ENCODE data around the gene ZNF460.
A peak's percentile ranks its signal among the peaks of the same experiment; 100 is the strongest.

The ZNF460 gene

DNA sequence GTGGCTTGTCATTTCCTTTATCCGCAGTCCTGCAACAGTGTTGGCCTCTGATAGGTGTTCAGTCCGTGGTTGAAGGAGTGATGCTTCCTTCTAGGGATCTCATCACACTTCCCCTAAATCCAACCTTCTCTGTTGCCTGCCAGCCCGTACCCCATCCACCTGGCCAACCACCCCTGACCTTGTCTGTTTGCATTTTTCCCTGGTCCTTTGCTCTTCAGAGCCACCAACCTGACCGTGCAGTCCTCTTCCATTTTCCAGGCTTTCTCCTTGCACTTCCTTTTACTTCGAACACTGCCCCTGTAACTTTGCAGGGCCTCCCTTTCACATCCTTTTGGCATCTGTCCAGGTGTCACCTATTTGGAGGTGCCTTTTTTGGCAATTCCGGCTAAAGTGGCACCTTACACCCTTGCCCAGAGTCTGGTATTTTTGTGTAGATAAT is 696 bp downstream of the ZNF460 start:
- peak; percentile 8 for DNase-seq

DNA sequence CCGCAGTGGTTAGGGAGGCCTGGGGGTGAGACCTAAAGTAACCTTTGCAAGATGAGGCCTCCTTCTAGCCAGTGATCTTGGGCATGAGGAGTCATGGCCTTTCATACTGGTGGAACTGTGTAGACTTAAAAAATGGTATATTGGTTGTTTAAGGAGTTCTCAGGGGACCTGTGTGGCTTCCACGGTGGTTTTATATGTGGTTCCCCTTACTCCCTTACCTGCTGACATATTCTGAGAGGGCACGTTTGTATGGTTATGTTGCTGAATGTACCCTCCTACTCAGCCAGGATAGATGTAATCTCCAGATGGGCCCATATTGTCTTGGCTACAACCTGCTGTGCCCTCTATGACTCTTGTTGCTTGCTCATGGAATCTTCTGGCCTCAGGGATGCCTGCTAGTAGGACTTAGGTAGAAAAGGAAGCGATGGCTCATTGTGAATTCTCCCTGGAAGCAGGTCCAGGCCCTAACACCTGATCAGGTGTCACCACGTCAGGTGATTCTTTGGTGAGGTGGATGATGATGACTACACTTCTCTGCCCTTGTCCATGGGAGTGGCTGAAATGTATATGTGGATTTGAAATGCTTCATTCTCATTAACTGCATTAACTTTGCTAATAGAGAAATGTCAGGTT is 1.8 kb downstream of the ZNF460 start:
- no peak for DNase-seq

DNA sequence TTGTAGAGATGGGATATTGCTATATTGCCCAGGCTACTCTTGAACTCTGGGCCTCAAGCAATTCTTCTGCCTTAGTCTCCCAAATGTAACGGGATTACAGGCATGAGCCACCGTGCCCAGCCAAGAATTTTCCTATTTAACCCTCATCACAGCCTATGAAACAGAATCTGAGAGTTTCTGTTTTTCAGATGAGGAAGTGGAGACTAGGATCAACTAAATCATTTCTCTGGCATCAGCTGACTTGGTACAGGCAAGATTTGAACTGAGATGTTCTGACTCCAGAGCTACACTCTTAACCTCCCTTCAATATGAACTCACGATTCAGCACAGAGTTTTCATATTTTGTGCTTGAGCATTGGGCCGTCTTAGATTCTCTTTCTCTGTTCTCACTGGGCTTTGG is 8.1 kb downstream of the ZNF460 start:
- DNase-seq: no peak

DNA sequence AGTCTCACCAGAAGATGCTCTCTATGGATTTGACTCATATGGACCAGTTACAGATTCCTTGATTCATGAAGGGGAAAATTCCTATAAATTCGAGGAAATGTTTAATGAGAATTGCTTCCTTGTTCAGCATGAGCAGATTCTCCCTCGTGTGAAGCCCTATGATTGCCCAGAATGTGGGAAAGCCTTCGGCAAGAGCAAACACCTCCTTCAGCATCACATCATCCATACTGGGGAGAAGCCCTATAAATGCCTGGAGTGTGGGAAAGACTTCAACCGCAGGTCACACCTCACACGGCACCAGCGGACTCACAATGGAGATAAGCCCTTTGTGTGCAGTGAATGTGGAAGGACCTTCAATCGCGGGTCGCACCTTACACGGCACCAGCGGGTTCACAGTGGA is 10.7 kb downstream of the ZNF460 start:
- DNase-seq: no peak

DNA sequence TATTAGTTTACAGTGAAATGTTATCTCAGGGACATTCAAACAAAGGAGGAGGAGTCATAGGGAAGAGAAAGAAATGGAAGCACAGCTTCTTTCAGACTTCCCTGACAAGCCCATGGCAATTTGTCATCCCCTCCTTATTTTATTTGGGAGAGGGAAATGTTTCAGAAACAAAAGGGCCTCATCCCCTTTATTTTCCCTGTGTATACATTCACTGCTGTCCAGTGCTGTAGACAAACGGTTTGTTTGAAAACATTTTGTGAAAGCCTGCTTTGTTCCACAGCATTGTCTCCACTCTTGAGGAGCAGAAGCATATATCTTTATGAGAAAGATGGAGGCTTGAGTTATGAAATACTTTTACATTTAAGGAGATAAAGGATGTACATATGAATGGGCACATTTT is 12.3 kb downstream of the ZNF460 start:
- no peak for DNase-seq

DNA sequence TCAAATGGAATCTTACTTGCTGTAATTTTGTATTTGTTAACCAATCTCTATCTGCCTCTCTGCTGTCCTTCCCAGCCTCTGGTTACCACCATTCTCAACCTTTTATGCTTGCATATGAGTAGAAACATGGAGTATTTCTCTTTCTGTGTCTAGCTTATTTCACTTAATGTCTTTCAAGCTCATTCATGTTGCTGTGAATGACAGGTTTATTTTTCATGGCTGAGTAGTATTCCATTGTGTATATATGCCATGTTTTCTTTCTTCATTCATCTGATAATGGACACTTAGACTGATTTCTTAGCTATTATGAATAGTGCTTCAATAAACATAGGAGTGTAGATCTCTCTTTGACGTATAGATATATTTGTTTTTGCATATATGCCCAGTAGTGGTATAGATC is 13.4 kb downstream of the ZNF460 start:
- DNase-seq: no peak

DNA sequence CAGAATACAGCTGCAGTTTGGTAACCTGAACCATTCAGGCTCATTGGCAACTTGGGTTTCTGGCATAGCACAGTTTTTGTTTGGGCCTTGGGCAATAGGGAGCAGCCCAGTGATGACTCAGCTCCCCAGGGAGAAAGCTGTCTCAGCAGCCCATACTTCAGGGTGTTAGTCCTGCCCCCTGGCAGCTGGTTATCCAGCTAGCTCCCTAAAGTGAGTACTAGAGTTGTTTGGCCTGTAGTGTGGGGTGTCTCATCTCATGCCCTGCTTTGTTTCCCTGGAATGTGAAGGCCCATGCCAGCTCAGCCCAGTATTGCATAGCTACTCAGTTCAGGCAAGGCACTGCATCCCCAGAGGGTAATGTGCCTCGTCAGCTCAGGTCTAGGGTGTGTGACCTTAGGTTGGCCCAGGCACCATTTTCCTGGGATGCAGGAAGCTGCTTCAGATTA is 21.8 kb downstream of the ZNF460 start:
- DNase-seq: peak; percentile 78

DNA sequence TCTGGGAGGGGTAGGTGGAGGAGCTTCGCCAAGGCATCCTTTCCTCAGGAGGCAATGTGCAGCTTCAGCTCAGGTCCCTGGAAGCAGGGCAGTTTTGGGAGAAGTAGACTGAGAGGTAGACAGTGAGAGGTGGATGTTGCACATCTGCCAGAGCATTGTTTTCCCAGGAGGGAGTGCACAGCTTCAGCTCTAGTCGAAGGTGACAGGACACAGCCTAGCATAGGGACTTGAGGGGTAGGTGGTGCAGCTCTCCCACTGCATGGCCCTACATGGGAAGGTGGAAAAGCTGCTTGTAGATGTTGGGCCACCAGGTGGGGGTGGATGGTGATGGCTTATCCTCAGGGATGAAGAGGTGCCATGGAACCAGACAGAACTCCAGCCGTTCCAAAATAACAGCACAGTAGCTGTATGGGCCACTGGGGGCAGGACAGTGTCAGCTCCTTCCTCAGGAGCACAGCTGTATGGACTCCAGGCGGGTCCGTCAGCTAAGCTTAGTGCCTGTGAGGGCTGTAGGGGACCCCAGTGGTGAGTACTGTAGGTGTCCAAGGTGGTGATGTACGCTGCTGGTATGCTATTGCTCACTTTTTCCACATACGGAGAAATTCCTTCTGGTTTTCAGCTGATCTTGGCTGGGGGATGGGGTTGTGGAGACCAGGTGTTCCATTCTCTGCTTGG is 22.6 kb downstream of the ZNF460 start:
- no peak for DNase-seq

DNA sequence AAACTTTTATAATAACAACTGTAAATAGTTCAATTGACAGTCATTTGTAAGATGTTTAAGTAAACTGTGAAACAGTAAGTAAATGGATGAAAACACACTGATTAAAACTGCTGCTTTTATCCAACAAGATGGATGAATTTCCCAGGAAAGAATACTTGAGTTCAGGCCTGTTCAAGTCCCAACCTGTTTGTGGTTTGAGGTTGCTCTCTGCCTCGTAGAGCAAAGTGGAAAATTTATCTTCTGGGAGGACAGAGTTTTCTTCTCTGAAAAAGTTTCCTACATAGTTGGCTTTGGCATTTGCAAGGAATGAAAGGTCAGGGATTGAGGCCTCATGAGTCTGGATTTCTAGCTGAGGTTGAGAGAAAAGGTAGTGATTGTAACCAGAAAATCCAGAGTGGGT is 24.8 kb downstream of the ZNF460 start:
- no peak for DNase-seq

DNA sequence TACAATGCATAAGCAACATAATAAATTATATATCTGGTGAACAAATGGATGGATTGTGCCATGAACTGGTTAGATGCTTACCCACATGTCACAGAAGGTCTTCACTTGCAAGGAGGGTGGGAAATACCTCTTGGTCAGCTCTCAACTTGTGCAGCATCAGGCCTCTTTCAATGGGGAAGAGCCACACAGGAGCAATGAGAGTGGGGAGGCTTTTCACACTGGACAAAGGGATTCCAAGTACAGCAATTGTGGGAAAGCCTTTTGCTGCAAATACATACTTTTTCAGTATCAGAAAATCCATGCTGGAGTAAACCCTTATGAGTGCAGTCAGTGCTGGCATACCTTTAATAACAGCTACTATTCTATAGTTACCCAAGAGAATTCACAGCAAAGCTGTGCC is 28.2 kb downstream of the ZNF460 start:
- DNase-seq: no peak

DNA sequence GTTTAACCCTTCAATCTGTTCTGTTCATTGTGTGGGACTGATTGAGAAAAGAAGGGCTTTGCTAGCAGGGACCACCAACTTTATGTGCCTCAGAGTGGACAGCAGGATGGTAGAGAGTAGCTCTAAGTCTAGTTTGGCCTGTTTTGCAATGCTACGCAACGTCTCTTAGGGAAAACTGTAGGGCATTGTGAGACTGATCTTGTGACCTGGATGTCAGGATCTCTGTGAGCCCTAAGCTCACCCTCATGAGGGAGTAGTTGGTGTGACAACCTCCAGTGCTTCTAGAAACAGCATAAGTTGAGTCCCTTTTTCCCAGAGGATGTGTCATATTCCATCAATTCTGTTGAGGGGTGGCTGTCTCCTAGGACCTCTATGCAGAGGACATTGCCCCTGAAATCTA is 30.5 kb downstream of the ZNF460 start:
- no peak for DNase-seq

DNA sequence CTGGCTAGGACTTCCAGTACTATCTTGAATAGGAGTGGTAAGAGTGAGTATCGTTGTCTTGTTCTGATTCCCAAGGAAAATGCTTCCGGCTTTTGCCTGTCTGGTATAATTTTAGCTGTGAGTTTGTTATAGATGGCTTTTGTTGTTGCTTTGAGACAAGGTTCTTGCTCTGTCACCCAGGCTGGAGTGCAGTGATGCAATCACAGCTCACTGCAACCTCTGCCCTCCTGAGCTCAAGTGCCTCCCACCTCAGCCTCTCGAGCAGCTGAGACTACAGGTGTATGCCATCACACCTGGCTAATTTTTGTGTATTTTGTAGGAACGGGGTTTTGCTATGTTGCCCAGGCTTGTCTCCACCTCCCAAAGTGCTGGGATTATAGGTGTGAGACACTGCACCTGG is 33.9 kb downstream of the ZNF460 start:
- no peak for DNase-seq

DNA sequence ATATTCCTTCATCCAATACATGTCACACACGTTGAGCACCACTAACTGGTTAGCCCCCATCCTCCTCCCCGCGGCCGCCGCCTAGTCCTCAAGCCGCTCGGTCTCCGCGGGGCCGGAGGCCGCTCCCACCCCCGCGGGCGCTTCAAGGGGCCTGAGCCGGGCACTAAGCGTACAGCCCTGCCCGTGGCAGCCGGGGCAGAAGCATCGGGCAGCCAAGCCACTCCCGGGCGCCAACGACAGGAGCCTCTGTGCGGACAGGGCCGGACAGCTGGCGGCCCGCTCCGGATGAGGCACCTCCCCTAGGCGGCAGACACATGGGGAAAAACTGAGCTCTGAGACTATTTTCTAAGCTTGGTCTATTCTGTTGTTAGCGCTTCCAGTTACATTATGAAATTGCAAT is 37.2 kb downstream of the ZNF460 start:
- DNase-seq: no peak

DNA sequence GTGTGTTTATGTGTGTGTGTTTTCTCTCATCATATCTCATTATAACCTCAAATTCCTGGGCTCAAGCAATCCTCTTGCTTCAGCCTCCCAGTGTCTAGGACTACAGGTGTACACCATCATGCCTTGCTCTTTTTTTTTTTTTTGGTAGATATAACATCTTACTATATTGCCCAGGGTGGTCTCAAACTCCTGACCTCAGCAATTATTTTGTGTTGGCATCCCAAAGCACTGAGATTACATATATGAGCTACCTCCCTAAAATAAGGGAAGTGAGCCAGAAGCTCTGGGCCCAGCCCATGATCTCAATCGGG is 39.5 kb downstream of the ZNF460 start:
- no peak for DNase-seq

DNA sequence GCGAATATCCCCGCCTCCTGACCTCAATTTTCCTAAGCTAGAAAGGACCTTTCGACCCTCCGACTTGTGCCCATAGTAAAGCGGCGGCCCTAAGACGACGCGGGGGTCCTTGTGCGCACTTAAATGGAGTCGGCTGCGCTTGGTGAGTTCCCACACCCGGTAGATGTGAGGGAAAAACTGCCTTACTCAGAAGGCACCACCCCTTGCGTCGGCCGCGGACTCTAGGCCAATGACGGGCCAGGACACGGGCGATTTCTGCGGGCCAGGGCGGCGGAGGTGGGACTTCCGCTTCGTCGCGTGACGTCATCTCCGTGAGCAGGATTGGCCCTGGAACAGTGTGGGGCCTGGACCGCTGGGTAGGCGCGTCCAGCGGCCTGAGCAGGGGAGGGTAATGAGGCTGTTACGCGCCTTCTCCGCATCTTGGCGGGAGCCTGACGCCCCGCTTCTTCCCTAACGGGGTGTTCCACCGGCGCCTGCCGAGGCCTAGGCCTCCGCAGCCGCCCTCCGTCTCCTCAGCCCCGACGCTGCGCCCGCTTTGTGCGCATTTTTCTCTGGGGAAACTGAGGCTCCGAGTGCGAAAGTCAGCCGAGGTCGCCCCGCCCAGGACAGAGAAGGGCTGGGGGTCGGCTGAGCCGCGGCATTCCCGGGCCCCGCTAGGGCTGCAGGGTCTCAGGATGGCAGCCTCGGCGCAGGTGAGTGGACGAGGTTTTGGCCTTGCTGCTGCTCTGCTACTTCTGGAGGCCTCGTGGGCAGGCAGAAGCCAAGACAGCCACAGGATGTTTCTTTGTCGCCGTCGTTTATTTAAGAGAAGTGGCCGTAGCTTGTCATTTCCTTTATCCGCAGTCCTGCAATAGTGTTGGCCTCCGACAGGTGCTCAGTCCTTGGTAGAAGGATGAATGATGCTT is 40.1 kb downstream of the ZNF460 start, which contains the start of gene ZNF543:
Gene ZNF543, plus strand, starts transcription at position 293 of the 905 bp plus-strand sequence. Its CDS starts 382 bp downstream, at position 675.
- peak; percentile 96 for DNase-seq

DNA sequence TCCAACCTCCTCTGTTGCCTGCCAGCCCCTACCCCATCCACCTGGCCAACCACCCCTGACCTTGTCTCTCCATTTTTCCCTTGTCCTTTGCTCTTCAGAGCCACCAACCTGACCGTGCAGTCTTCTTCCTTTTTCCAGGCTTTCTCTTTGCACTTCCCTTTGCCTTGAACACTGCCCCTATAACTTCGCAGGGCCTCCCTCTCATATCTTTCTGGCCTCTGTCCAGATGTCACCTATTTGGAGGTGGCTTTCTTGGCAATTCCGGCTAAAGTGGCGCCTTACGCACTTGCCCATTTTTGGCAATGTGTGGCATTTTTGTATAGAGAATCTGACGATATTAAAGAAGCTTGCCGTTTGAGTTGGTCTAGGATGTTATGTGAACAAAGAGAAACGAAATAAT is 40.8 kb downstream of the ZNF460 start:
- no peak for DNase-seq

DNA sequence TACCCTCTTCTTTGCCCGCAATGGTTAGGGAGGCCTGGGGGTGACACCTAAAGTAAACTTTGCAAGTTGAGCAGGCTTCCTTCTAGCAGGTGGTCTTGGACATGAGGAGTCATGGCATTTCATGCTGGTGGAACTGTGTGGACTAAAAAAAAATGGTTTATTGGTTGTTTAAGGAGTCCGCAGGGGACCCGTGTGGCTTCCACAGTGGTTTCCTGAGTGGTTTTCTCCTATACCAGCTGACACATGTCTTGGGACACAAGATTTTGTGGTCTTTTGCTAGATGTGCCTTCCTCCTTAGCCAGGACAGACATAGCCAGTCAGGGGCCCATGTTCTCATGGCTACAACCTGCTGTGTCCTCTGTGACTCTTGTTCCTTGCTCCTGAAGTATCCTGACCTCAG is 41.5 kb downstream of the ZNF460 start:
- no peak for DNase-seq

DNA sequence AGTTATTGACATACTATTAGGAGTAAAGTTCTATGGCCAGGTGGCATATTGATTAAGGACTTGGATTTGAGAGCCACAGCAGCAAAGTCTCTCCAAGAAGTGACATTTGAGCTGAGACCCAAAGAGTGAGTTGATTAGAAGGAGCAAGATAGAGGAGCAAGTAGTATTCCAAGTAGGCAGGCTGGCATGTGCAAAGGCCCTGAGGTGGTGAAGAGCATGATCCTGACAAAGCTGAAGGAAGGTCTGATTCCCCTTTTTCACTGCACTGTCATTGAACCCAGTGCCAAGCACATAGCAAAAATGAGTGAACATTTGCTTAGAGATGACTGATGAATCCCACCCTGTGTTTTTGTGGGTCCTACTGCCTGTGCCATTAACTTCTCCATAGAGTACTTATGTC is 44.7 kb downstream of the ZNF460 start:
- DNase-seq: no peak

DNA sequence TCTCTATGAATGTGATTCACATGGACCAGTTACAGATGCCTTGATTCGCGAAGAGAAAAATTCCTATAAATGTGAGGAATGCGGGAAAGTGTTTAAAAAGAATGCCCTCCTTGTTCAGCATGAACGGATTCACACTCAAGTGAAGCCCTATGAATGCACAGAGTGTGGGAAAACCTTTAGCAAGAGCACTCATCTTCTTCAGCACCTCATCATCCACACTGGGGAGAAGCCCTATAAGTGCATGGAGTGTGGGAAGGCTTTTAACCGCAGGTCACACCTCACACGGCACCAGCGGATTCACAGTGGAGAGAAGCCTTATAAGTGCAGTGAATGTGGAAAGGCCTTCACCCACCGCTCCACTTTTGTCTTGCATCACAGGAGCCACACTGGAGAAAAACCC is 47.7 kb downstream of the ZNF460 start:
- no peak for DNase-seq

DNA sequence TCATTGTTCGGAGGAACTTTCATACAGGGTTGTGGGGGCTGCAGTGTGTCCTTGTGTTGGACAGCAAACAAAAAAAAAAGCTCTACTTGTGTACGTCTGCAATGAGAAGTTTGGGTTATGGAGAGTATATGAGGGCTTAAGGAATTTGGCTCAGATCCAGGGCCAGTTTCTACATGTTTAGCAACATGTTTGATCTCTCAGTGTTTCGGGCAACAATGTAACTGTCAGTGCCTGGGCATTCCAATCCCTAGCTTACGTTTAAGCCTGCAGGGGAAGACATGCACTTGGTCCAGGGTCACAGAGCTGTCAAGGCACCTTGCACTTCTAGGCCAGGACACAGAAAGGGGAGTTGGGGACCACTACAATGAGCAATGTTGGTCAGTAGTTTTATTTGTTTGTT is 53.9 kb downstream of the ZNF460 start:
- DNase-seq: no peak

DNA sequence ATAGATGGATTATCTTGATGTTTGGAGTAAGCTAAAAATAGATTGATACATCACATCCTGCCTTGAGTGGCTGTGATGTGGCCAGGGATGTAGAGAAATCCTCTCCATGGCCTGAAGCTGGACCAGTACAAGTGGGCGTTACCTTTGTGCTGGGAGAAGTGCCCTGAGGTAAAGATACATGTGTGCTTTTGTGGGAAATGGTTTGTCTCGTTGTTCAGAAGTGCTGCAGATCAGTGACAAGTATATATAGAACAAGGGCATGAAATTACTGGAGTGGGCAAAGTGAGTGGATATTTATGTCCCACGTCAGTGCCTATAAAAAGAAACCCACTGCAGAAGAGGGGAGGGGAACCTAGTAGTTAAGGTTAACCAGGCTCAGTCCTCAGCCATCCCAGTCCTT is 58.6 kb downstream of the ZNF460 start:
- no peak for DNase-seq

DNA sequence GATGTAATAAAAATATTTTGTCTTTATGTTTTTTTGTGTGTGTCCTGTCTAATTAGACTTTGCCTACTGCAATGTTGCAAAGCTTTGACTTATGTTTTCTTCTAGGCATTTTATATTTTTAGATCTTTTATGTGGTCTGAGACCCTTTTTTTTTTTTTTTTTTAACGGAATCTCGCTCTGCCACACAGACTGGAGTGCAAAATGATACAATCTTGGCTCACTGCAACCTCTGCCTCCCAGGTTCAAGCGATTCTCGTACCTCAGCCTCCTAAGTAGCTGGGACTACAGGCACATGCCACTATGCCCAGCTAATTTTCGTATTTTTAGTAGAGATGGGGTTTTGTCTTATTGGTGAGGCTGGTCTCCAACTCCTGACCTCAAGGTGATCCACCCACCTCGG is 62.3 kb downstream of the ZNF460 start:
- DNase-seq: no peak

Data from fibroblast of skin of right quadriceps (primary cell).